GM12892 (cell line): ENCODE measurements around the gene BCL11A.

Source experiments
- POLR2A ChIP-seq: IDR thresholded peaks from 2 replicates; pipeline ENCODE4 v1.6.1; 2011; ENCODE audit warnings: low read depth, low read length, control low read depth
- POLR2AphosphoS5 ChIP-seq: IDR thresholded peaks from 2 replicates; pipeline ENCODE4 v1.6.1; 2011; ENCODE audit warnings: low read depth, low read length, control low read depth
- TAF1 ChIP-seq: IDR thresholded peaks from 2 replicates; pipeline ENCODE4 v1.6.1; 2011; ENCODE audit warnings: low read depth, mild to moderate bottlenecking, control low read depth, low read length, borderline replicate concordance

GRCh38 chr2:60490848-60491247, 62.6 kb downstream of the BCL11A start:
- TF ChIP-seq TAF1 (no peak), POLR2AphosphoS5 (no peak), POLR2A (no peak)
